ENCODE measurements around the gene MPG. TPM values are rescaled to one million over a fixed set of nuclear protein-coding genes. Genes with fewer than 3 reads are reported as not detected.
A peak's percentile ranks its signal among the peaks of the same experiment; 100 is the strongest.

Gene MPG
- total and polyA plus RNA-seq, 2 of the 8 experiments (the other 6 are each of a cell fraction or from before 2014, with no cell fraction given): 37.6 to 83.7 TPM

GRCh38 chr16:85407-85782 is 7.4 kb downstream of the MPG start:
- H4K91ac ChIP-seq (replicated peaks; ENCODE audit: insufficient read length, low read length): no peak overlapping the region
- H3K23me2 ChIP-seq (ENCODE audit: low read depth, low read length): no peaks in the 10 kb centered on the region
- no peak overlapping the region for H2BK120ac ChIP-seq (replicated peaks; ENCODE audit: low read depth, low read length)
- H2BK15ac ChIP-seq (ENCODE audit: low read length): no peak overlapping the region
- FAIRE-seq (no peak), DNase-seq (ENCODE audit: low read depth in 1 of 2, low spot score in 2 of 2) (no peak)
- CTCF ChIA-PET (ENCODE audit: partially characterized antibody): interaction anchor here (0.6 to 25.7 kb wide), 7 partner anchors 8 to 155 kb away, joined by 3 to 856 read pairs (median 6); partner anchors contain the start of gene RHBDF1
- H2BK20ac ChIP-seq (ENCODE audit: low read length): no peak overlapping the region
- H3K27ac ChIP-seq (ENCODE audit: low read depth, low read length): no peak overlapping the region
- H3K79me2 ChIP-seq (ENCODE audit: control insufficient read depth in 1 of 2, insufficient read depth in 2 of 2, low read length in 2 of 2): no peaks in the 10 kb centered on the region
- peaks cover 7 to 12% of the 10 kb centered on the region in 2 experiments for H4K20me1 ChIP-seq (replicated peaks in 1 of 2; ENCODE audit: control insufficient read depth in 1 of 2, insufficient read depth in 2 of 2, low read length in 2 of 2)
- no peak overlapping the region for H3K4ac ChIP-seq (replicated peaks; ENCODE audit: insufficient read length, low read depth, low read length)
- no peak overlapping the region for H3K4me3 ChIP-seq (ENCODE audit: extremely low read depth in 1 of 4, insufficient read depth in 2 of 4, low read depth in 3 of 4, low read length in 4 of 4)
- H3K79me1 ChIP-seq (ENCODE audit: low read depth, low read length): no peaks in the 10 kb centered on the region
- H2AK5ac ChIP-seq (ENCODE audit: low read depth, low read length): no peak overlapping the region
- H3K23ac ChIP-seq (ENCODE audit: insufficient read length): no peak overlapping the region
- H4K8ac ChIP-seq (ENCODE audit: extremely low read depth, insufficient read depth, low read length): no peak overlapping the region
- no peak overlapping the region for H2AFZ ChIP-seq (ENCODE audit: low read length)
- H2BK12ac ChIP-seq (ENCODE audit: low read depth, low read length): no peak overlapping the region
- no peak overlapping the region; the same call in 1 of the 2 replicates for H2BK5ac ChIP-seq (ENCODE audit: low read depth, low read length)
- no peak overlapping the region for H4K5ac ChIP-seq (ENCODE audit: insufficient read length, low read depth, low read length)
- H3K9ac ChIP-seq (replicated peaks in 1 of 4; ENCODE audit: extremely low read depth in 1 of 4, low read depth in 3 of 4, low read length in 3 of 4): no peak overlapping the region
- no peaks in the 10 kb centered on the region for H3K9me3 ChIP-seq (ENCODE audit: insufficient read depth in 2 of 2, low read depth in 1 of 2, low read length in 1 of 2)
- no peak overlapping the region for H3K56ac ChIP-seq (replicated peaks; ENCODE audit: insufficient read length, low read depth, low read length)
- H3K14ac ChIP-seq (ENCODE audit: insufficient read length): no peak overlapping the region
- H3K18ac ChIP-seq (ENCODE audit: extremely low read depth, low read length): no peak overlapping the region
- POLR2A ChIA-PET (ENCODE audit: partially characterized antibody): interaction anchor here (1.0 to 2.2 kb wide), 4 partner anchors 11 to 20 kb away, joined by 3 to 7 read pairs (median 4); no protein-coding TSS in a partner anchor
- TF ChIP-seq RNF2 (IDR thresholded peaks at IDR 0.05; ENCODE audit: borderline replicate concordance, low read depth, low read length, missing control alignments, poor library complexity, severe bottlenecking) (no peak), POLR2A (IDR thresholded peaks at IDR 0.05; ENCODE audit: control extremely low read depth in 1 of 2, low read depth in 2 of 2, low read length in 2 of 2) (0 out of 3 replicates have a peak, but pooled peaks of 1 of the 2 experiments have one; percentile 32), SIRT6 (IDR thresholded peaks at IDR 0.05; ENCODE audit: low read length) (no peak)
- H3K4me2 ChIP-seq (ENCODE audit: insufficient read depth in 1 of 2, low read depth in 2 of 2, low read length in 2 of 2): no peak overlapping the region
- H3K27me3 ChIP-seq (replicated peaks in 1 of 4; ENCODE audit: control insufficient read depth in 3 of 4, extremely low read depth in 1 of 4, insufficient read depth in 3 of 4, low read length in 3 of 4): no peaks in the 10 kb centered on the region
- 94% methylated on average over 17 of the region's 18 CpGs; no CpG with 5 or more reads in 1 of the 2 experiments for WGBS, 2 experiments (ENCODE audit: extremely low coverage in 1 of 2, insufficient coverage in 1 of 2, insufficient read length in 1 of 2, insufficient replicate concordance in 2 of 2, low coverage in 1 of 2, low lambda C conversion rate in 2 of 2, missing lambda C conversion rate in 1 of 2)
- peaks cover 7 to 13% (median 11%) of the 10 kb centered on the region in 4 experiments; a peak in 7 of 8 replicates for H3K36me3 ChIP-seq (ENCODE audit: control insufficient read depth in 2 of 4, insufficient read depth in 4 of 4, low read length in 3 of 4)
- H3K4me1 ChIP-seq (replicated peaks in 1 of 4; ENCODE audit: control insufficient read depth in 3 of 4, insufficient read depth in 4 of 4, low read length in 3 of 4): peaks cover 0 to 8% (median 2%) of the 10 kb centered on the region in 4 experiments; a peak in 5 of 7 replicates

All from H1 (cell line).